Tibial nerve (tissue), 4 donors: ENCODE data around the gene PPP4C. TPM values are rescaled to one million over a fixed set of nuclear protein-coding genes. Genes with fewer than 3 reads are reported as not detected.

Experiments
- DNase-seq, 2 donors: peaks; one replicate each; pipeline ENCODE4 v3.0.0-alpha.2; 2019; ENCODE audit warnings: low spot score in 2 of 2
- H3K27ac ChIP-seq, 4 donors: fragments of 200-600 bp; sonication (generic) in 3 of 4; one replicate each; pipeline ENCODE4 v1.5.1; 2017 to 2019; ENCODE audit warnings: mild to moderate bottlenecking in 1 of 4
- H3K27me3 ChIP-seq, 2 donors: fragments of 200-600 bp; sonication (generic) in 1 of 2; one replicate each; pipeline versions ENCODE4 v1.5.1 to v1.6.0; 2017 to 2019
- H3K36me3 ChIP-seq, 3 donors: fragments of 200-600 bp; sonication (generic); one replicate each; pipeline ENCODE4 v1.5.1; 2018 to 2019
- H3K4me1 ChIP-seq, 4 donors: fragments of 200-600 bp; sonication (generic) in 3 of 4; one replicate each; pipeline ENCODE4 v1.5.1; 2017 to 2019
- H3K4me3 ChIP-seq, 4 donors: fragments of 200-600 bp; sonication (generic) in 3 of 4; one replicate each; pipeline ENCODE4 v1.5.1; 2017 to 2019; ENCODE audit warnings: mild to moderate bottlenecking in 1 of 4, moderate library complexity in 1 of 4
- H3K9me3 ChIP-seq, 4 donors: fragments of 200-600 bp; sonication (generic) in 3 of 4; one replicate each; pipeline ENCODE4 v1.5.1; 2017 to 2019
- CTCF ChIP-seq, 5 experiments: fragments of 200-600 bp in 3 of 5; fragments of 450-650 bp in 2 of 5; sonication (generic) in 3 of 5; IDR thresholded peaks; one replicate each; pipeline ENCODE4 v1.5.1; 2016 to 2019; ENCODE audit warnings: antibody characterized with exemption in 5 of 5, mild to moderate bottlenecking in 3 of 5, moderate library complexity in 2 of 5
- EP300 ChIP-seq, 2 donors: sonication (generic); formaldehyde crosslinking; IDR thresholded peaks; one replicate each; pipeline ENCODE4 v1.6.1; 2017; ENCODE audit warnings: antibody characterized with exemption in 2 of 2, mild to moderate bottlenecking in 1 of 2
- POLR2A ChIP-seq, 2 donors: fragments of 450-650 bp; IDR thresholded peaks; one replicate each; pipeline ENCODE4 v1.6.1; 2017; ENCODE audit warnings: antibody characterized with exemption in 2 of 2, mild to moderate bottlenecking in 2 of 2, moderate library complexity in 2 of 2
- WGBS, 2 donors: methylation state at CpG; one replicate each; pipeline ENCODE4 v1.1.5; 2018; 5-methylcytosine and 5-hydroxymethylcytosine counted together
- total RNA-seq, 4 donors: library from RNA; depleted of rRNA; stranded (reverse); fragments of >200 nt; gene quantifications; one replicate each; pipeline ENCODE4 v1.1.0, GENCODE V29; 2016

Gene PPP4C
- total RNA-seq, 4 donors from 2014 or later = 21.1 to 54.3 (median 34.3) TPM

DNA sequence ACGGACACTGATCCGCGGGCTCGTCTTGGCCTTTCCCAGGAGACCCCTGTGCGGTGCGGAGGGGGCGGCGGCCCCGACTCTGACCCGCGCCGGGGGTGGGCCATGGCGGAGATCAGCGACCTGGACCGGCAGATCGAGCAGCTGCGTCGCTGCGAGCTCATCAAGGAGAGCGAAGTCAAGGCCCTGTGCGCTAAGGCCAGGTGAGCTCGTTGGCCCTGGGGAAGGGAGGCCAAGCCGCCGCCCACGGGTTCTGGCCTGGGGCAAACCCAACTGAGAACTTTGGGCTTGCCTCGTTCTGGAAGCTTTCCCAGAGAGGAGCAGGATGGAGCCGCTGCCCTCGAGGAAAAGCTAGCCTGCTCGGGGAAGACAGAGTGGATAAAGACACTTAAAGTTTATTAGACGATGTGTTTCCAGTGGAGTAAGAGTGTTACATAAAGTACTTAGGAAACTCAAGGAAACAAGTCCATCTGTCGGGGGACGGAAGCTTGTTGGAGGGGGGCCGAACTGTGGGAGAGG, 540 bp downstream of the PPP4C start:
- peak overlapping the region; percentile 84 to 100 (median 96) for H3K4me3 ChIP-seq
- no peaks in the 10 kb centered on the region for H3K9me3 ChIP-seq
- H3K27ac ChIP-seq = peak overlapping the region; percentile 62 to 95 (median 92)
- H3K36me3 ChIP-seq = peaks cover 8 to 65% (median 8%) of the 10 kb centered on the region in 3 donors
- TF ChIP-seq CTCF (IDR thresholded peaks at IDR 0.05) (no peak), POLR2A (IDR thresholded peaks at IDR 0.05) (no peak), EP300 (IDR thresholded peaks at IDR 0.05) (no peak)
- peaks cover 0 to 42% (median 11%) of the 10 kb centered on the region in 4 donors for H3K4me1 ChIP-seq
- 2% methylated on average over 16 to 33 of the region's 33 CpGs for WGBS, 2 donors
- no peaks in the 10 kb centered on the region for H3K27me3 ChIP-seq
- no peak for DNase-seq

DNA sequence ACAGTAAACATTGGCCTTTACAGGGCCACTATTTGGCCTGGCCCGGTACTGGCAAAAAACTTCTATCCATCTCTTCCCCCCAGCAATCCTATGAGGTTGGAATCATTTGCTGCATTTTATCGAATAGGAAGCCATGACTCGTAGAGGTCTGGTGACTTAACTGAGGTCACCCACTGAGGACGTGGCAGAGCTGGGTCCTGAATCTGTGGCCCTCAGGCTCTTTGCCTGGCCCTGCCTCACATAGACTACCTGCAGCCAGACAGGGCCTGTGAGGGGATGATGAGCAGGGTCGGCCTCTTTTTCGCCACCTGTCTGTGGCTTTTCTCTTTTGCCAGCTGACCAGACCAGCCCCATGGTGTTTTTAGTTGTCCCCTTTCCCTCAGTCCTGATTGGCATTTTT, 1.9 kb downstream of the PPP4C start:
- DNase-seq = no peak

GRCh38 chr16:30078744-30079143, 3.0 kb downstream of the PPP4C start:
- Histone ChIP-seq H3K9me3 (no peaks in the 10 kb centered on the region), H3K4me3 (no peak overlapping the region), H3K27ac (no peak overlapping the region), H3K27me3 (no peaks in the 10 kb centered on the region), H3K4me1 (peaks cover 0 to 42% (median 11%) of the 10 kb centered on the region in 4 donors), H3K36me3 (peaks cover 9 to 65% (median 22%) of the 10 kb centered on the region in 3 donors)
- TF ChIP-seq POLR2A (IDR thresholded peaks at IDR 0.05) = no peak
- no peak for TF ChIP-seq EP300 (IDR thresholded peaks at IDR 0.05)
- TF ChIP-seq CTCF (IDR thresholded peaks at IDR 0.05) = no peak
- WGBS, 2 donors = 84 to 91% methylated on average over 7 of the region's 7 CpGs
- no peak for DNase-seq

More for the DNA sequence above, 1.9 kb downstream of the PPP4C start:
- Histone ChIP-seq H3K4me3 (peak overlapping the region in 1 of 4 donors; percentile 100), H3K36me3 (peaks cover 9 to 65% (median 11%) of the 10 kb centered on the region in 3 donors), H3K4me1 (peaks cover 0 to 42% (median 11%) of the 10 kb centered on the region in 4 donors), H3K27ac (peak overlapping the region in 1 of 4 donors; percentile 17), H3K27me3 (no peaks in the 10 kb centered on the region), H3K9me3 (no peaks in the 10 kb centered on the region)
- WGBS, 2 donors = 60 to 63% methylated on average over 6 of the region's 6 CpGs
- TF ChIP-seq POLR2A (IDR thresholded peaks at IDR 0.05) (no peak), CTCF (IDR thresholded peaks at IDR 0.05) (no peak), EP300 (IDR thresholded peaks at IDR 0.05) (no peak)

- no peak overlapping the region for H3K4me3 ChIP-seq
- H3K9me3 ChIP-seq = no peaks in the 10 kb centered on the region
- H3K27ac ChIP-seq = no peak overlapping the region
- H3K27me3 ChIP-seq = no peaks in the 10 kb centered on the region
- TF ChIP-seq POLR2A (IDR thresholded peaks at IDR 0.05) = no peak
- TF ChIP-seq EP300 (IDR thresholded peaks at IDR 0.05) = no peak
- no peak for TF ChIP-seq CTCF (IDR thresholded peaks at IDR 0.05)
- DNase-seq = no peak
- H3K36me3 ChIP-seq = peaks cover 9 to 72% (median 22%) of the 10 kb centered on the region in 3 donors
- WGBS, 2 donors = 84 to 93% methylated on average over 7 of the region's 7 CpGs
- H3K4me1 ChIP-seq = peaks cover 0 to 47% (median 11%) of the 10 kb centered on the region in 4 donors
Measured at GRCh38 chr16:30079480-30079879, 3.7 kb downstream of the PPP4C start.

DNA sequence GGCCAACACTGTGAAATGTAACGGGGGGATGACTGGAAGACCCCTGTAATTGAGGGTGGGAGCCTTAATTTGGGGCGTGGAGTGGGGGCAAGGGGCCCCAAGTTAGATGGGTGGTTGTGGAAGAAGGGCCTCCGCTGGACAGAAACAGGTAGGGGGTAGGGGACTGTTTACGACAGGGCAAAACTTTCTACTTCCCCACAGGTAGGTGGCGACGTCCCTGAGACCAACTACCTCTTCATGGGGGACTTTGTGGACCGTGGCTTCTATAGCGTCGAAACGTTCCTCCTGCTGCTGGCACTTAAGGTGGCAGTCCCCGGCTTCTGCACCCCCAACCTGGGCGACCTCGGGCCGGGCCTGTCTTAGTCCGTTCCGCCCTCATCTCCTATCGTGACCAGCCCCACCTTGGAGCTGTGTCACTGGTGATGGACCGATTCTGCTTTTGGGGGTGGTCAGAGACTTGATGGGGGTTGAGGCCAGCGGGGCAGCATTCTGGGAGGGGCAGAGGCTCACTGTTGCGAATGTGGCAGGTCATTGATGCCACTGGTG, 6.8 kb downstream of the PPP4C start:
- no peaks in the 10 kb centered on the region for H3K9me3 ChIP-seq
- 83 to 87% methylated on average over 20 of the region's 20 CpGs for WGBS, 2 donors
- H3K4me3 ChIP-seq = no peak overlapping the region
- H3K4me1 ChIP-seq = peaks cover 0 to 46% (median 1%) of the 10 kb centered on the region in 4 donors
- H3K36me3 ChIP-seq = peaks cover 9 to 98% (median 22%) of the 10 kb centered on the region in 3 donors
- no peaks in the 10 kb centered on the region for H3K27me3 ChIP-seq
- TF ChIP-seq EP300 (IDR thresholded peaks at IDR 0.05) (no peak), POLR2A (IDR thresholded peaks at IDR 0.05) (no peak), CTCF (IDR thresholded peaks at IDR 0.05) (no peak)
- H3K27ac ChIP-seq = no peak overlapping the region
- no peak for DNase-seq
